LNCAP (cell line): ENCODE data around the gene MYOD1.
A peak's percentile ranks its signal among the peaks of the same experiment; 100 is the strongest.

ENCODE experiments used
- TF ChIP-seq, protein P1 (sequence below): fragments of 450-650 bp; IDR thresholded peaks from 2 replicates; pipeline ENCODE4 v1.5.1; 2017; ENCODE audit warnings: mild to moderate bottlenecking

MYOD1 gene

DNA sequence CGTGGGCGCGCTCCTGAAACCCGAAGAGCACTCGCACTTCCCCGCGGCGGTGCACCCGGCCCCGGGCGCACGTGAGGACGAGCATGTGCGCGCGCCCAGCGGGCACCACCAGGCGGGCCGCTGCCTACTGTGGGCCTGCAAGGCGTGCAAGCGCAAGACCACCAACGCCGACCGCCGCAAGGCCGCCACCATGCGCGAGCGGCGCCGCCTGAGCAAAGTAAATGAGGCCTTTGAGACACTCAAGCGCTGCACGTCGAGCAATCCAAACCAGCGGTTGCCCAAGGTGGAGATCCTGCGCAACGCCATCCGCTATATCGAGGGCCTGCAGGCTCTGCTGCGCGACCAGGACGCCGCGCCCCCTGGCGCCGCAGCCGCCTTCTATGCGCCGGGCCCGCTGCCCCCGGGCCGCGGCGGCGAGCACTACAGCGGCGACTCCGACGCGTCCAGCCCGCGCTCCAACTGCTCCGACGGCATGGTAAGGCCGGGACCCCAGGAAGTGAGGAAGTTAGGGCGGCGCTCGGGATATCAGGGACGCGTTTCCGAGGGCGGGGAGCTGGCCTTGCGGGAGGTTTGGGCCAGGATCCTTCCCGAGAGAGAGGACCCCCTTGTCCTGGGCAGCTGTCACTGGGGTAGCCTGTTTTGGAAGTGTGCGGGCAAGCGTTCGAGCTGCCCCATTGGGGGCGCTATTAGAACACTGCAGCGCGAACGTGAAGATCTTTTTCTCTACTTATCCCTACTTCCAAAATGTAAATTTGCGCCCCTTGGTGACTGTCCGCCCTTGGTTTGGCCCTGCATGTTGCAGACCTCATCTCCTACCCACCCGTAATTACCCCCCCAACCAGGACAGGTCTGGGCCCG is 796 bp downstream of the MYOD1 start:
- TF ChIP-seq, protein P1, sequence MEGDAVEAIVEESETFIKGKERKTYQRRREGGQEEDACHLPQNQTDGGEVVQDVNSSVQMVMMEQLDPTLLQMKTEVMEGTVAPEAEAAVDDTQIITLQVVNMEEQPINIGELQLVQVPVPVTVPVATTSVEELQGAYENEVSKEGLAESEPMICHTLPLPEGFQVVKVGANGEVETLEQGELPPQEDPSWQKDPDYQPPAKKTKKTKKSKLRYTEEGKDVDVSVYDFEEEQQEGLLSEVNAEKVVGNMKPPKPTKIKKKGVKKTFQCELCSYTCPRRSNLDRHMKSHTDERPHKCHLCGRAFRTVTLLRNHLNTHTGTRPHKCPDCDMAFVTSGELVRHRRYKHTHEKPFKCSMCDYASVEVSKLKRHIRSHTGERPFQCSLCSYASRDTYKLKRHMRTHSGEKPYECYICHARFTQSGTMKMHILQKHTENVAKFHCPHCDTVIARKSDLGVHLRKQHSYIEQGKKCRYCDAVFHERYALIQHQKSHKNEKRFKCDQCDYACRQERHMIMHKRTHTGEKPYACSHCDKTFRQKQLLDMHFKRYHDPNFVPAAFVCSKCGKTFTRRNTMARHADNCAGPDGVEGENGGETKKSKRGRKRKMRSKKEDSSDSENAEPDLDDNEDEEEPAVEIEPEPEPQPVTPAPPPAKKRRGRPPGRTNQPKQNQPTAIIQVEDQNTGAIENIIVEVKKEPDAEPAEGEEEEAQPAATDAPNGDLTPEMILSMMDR, result peak; percentile 25; the same call in 1 of the 2 replicates

DNA sequence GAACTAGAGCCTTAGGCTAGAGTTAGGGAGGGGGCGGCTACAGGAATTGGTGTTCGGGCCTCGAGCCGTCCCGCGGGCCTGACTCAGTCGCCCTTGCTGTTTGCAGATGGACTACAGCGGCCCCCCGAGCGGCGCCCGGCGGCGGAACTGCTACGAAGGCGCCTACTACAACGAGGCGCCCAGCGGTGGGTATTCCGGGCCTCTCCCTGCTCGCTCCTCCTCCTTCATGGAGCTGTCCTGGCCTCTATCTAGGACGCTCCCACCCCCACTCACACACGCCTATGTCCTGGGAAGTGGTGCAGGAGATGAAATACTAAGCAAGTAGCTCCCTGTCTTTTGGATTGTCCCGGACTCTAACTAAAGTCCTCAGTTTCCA is 1.4 kb downstream of the MYOD1 start:
- TF ChIP-seq, protein P1, result no peak

GRCh38 chr11:17721242-17721999 is 2.0 kb downstream of the MYOD1 start:
- TF ChIP-seq, protein P1, result no peak

- TF ChIP-seq, protein P1, result peak; percentile 74
These were observed 2.8 kb downstream of the MYOD1 start for GRCh38 chr11:17722000-17722643.

DNA sequence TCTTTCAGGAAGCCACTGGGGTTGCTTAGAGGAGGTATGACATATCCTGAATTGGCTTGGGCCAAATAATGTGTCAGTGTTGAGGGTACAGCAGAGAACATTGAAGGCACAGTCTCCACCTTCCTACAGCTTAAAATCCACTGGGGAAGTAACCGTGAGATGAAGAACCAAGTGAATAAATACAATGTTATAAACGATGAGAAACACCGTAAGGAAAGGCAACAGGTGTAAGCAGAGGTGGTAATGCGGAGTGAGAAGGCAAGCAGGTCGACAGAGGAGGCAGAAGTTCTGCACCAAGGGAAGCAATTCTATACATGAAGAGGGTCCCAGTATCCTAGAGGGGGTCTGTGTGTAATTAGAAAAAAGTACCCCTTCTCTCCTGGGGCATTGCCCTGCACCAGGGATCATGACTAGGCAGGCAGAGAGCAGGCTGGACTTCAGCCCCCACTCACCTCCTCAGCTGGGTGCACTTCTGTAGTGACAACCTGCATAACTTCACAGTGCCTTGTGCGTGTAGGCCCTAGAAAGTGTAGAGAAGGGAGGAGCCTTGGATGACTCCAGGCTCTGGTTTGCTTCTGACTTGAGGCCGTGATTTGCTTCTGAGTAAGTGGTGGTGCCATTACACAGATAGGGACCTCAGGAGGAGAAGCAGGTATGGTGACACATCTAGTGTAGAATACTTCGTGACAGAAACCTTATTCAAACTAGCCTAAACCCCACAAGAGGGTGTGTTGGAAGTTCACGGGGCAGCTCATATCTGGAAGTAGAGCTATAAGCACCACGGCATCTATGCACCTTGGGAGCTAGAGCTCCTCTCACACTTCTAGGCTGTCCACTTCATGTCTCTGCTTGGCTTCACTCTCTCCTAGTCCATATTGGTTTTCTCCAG is 4.9 kb downstream of the MYOD1 start:
- TF ChIP-seq, protein P1, result no peak

GRCh38 chr11:17725174-17725573 is 5.8 kb downstream of the MYOD1 start:
- TF ChIP-seq, protein P1, result no peak

DNA sequence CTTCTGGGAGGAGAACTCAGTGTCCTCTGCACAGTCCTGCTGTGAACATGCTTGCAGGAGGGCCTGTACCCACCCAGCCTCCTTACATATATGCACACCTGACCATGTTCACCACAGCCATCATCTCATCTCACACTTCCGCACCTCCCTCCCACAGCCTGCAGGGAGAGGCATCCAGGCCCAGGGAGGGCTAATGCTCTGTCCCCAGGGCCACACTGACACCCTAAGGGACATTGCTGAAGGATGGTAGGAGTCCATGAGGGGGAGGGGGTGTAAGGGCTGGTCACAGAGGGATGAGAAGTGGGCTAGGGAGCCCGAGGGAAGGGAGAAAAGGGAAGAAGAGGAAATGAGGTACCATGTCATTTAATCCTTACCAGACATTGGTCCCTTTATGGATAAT is 10.8 kb downstream of the MYOD1 start:
- TF ChIP-seq, protein P1, result no peak
